ENCODE results near the gene PGA5.

The PGA5 gene

GRCh38 chr11:61266602-61267001 lies 25.6 kb downstream of the PGA5 start:
- DNase-seq (ENCODE audit: low read depth in 2 of 3, low spot score in 2 of 3), result no peak

- DNase-seq (ENCODE audit: low read depth in 2 of 3, low spot score in 2 of 3), result no peak
Measured at GRCh38 chr11:61267437-61267841, 26.5 kb downstream of the PGA5 start.

- DNase-seq (ENCODE audit: low read depth in 2 of 3, low spot score in 2 of 3), result no peak
Measured at GRCh38 chr11:61268588-61269250, 27.7 kb downstream of the PGA5 start.

- DNase-seq (ENCODE audit: low read depth in 2 of 3, low spot score in 2 of 3), result no peak
Measured at GRCh38 chr11:61270354-61271076, 29.5 kb downstream of the PGA5 start.

- no peak for DNase-seq (ENCODE audit: low read depth in 2 of 3, low spot score in 2 of 3)
Measured at GRCh38 chr11:61272731-61273130, 31.8 kb downstream of the PGA5 start.

- DNase-seq (ENCODE audit: low read depth in 2 of 3, low spot score in 2 of 3), result no peak
Measured at GRCh38 chr11:61273178-61274078, 32.5 kb downstream of the PGA5 start.

GRCh38 chr11:61274084-61274483 lies 33.1 kb downstream of the PGA5 start:
- DNase-seq (ENCODE audit: low read depth in 2 of 3, low spot score in 2 of 3), result no peak

GRCh38 chr11:61275191-61275590 lies 34.2 kb downstream of the PGA5 start:
- DNase-seq (ENCODE audit: low read depth in 2 of 3, low spot score in 2 of 3), result no peak

- no peak for DNase-seq (ENCODE audit: low read depth in 2 of 3, low spot score in 2 of 3)
Measured at GRCh38 chr11:61277186-61278000, 36.4 kb downstream of the PGA5 start.

GRCh38 chr11:61278001-61278470 lies 37.1 kb downstream of the PGA5 start:
- DNase-seq (ENCODE audit: low read depth in 2 of 3, low spot score in 2 of 3), result no peak

GRCh38 chr11:61279934-61280659 lies 39.1 kb downstream of the PGA5 start:
- no peak for DNase-seq (ENCODE audit: low read depth in 2 of 3, low spot score in 2 of 3)

GRCh38 chr11:61280883-61281580 lies 40.1 kb downstream of the PGA5 start:
- no peak for DNase-seq (ENCODE audit: low read depth in 2 of 3, low spot score in 2 of 3)

- peak; percentile 22 to 33 (median 24) for DNase-seq (ENCODE audit: low read depth in 2 of 3, low spot score in 2 of 3)
Measured at GRCh38 chr11:61281581-61282250, 40.7 kb downstream of the PGA5 start.

GRCh38 chr11:61283613-61284012 lies 42.6 kb downstream of the PGA5 start:
- DNase-seq (ENCODE audit: low read depth in 2 of 3, low spot score in 2 of 3), result no peak

GRCh38 chr11:61287338-61287977 lies 46.5 kb downstream of the PGA5 start:
- DNase-seq (ENCODE audit: low read depth in 2 of 3, low spot score in 2 of 3), result no peak

GRCh38 chr11:61290905-61291690 lies 50.1 kb downstream of the PGA5 start:
- no peak for DNase-seq (ENCODE audit: low read depth in 2 of 3, low spot score in 2 of 3)

GRCh38 chr11:61292356-61292755 lies 51.4 kb downstream of the PGA5 start:
- no peak for DNase-seq (ENCODE audit: low read depth in 2 of 3, low spot score in 2 of 3)
